ENCODE measurements around the gene ATAD3C. TPM values are rescaled to one million over a fixed set of nuclear protein-coding genes. Genes with fewer than 3 reads are reported as not detected.

Gene ATAD3C
- total and polyA plus RNA-seq, 2 experiments from 2014 or later, result 0.45 to 1.3 TPM

- H3F3A ChIP-seq (replicated peaks; ENCODE audit: low read depth), result peaks cover 25% of the 10 kb centered on the region
- peaks cover 26% of the 10 kb centered on the region for H3K27me3 Mint-ChIP-seq (ENCODE audit: insufficient read depth, low read depth, poor library complexity)
- H3K27me3 ChIP-seq (ENCODE audit: insufficient read depth), result no peaks in the 10 kb centered on the region
- no peaks in the 10 kb centered on the region for H4K20me1 ChIP-seq (replicated peaks; ENCODE audit: insufficient read depth)
- H3K4me3 Mint-ChIP-seq, result peak overlapping the region; percentile 44; the same call in 2 of the 3 replicates
- peaks cover 4% of the 10 kb centered on the region; the same call in 2 of the 3 replicates for H3K36me3 Mint-ChIP-seq (ENCODE audit: low read depth)
- TF ChIP-seq JUNB (IDR thresholded peaks at IDR 0.05; ENCODE audit: unreplicated experiment) (no peak), REST (IDR thresholded peaks at IDR 0.05; ENCODE audit: unreplicated experiment) (no peak), ZNF462 (CRISPR knock-in tag; IDR thresholded peaks at IDR 0.05) (no peak), EZH2phosphoT487 (IDR thresholded peaks at IDR 0.05; ENCODE audit: unreplicated experiment) (no peak), EZH2 (IDR thresholded peaks at IDR 0.05; ENCODE audit: low read depth, unreplicated experiment) (no peak), NANOG (IDR thresholded peaks at IDR 0.05; ENCODE audit: borderline replicate concordance) (no peak), ZNF114 (CRISPR knock-in tag; IDR thresholded peaks at IDR 0.05) (no peak), POLR2AphosphoS5 (IDR thresholded peaks at IDR 0.05; ENCODE audit: low read depth) (no peak), ZNF331 (CRISPR knock-in tag; IDR thresholded peaks at IDR 0.05; ENCODE audit: low read depth) (no peak), ETS1 (IDR thresholded peaks at IDR 0.05) (no peak)
- peak overlapping the region; percentile 46 for H3K4me3 ChIP-seq
- no peak overlapping the region for H3K27ac ChIP-seq (ENCODE audit: low read depth)
- no peak overlapping the region for H3K27ac Mint-ChIP-seq
- H2AFZ ChIP-seq, result no peak overlapping the region
- ATAC-seq (peak; percentile 4), DNase-seq (ENCODE audit: low spot score) (no peak)
- peaks cover 46% of the 10 kb centered on the region for H3K4me1 Mint-ChIP-seq
- H3K4me2 ChIP-seq, result peak overlapping the region; percentile 72
- no peaks in the 10 kb centered on the region for H3K36me3 ChIP-seq (ENCODE audit: insufficient read depth)
- H3K79me2 ChIP-seq (replicated peaks; ENCODE audit: insufficient read depth), result no peaks in the 10 kb centered on the region
- H3K9me2 ChIP-seq (ENCODE audit: insufficient read depth), result no peaks in the 10 kb centered on the region
- H3K9me3 Mint-ChIP-seq, result peaks cover 10% of the 10 kb centered on the region
- H3K4me1 ChIP-seq (ENCODE audit: insufficient read depth), result peaks cover 35% of the 10 kb centered on the region
Measured at GRCh38 chr1:1426496-1427105, 22.9 kb upstream of the ATAD3C start.

Data from GM23338 (cell line).